HepG2 (cell line): ENCODE data around the gene ZNF174. TPM values are rescaled to one million over a fixed set of nuclear protein-coding genes. Genes with fewer than 3 reads are reported as not detected.

Experiments
- LRRFIP1 ChIP-seq: sonication (generic); formaldehyde crosslinking; conservative IDR thresholded peaks from 2 replicates; pipeline ENCODE4 v1.4.0; 2020; ENCODE audit warnings: missing genetic modification reagents
- MYC ChIP-seq: sonication (generic); formaldehyde crosslinking; IDR thresholded peaks from 2 replicates; pipeline ENCODE4 v1.9.0; 2021; ENCODE audit warnings: missing genetic modification reagents, borderline replicate concordance
- NBN ChIP-seq: fragments of 450-650 bp; conservative IDR thresholded peaks from 2 replicates; pipeline ENCODE4 v1.6.1; 2017
- NKX3-1 ChIP-seq: sonication (generic); formaldehyde crosslinking; IDR thresholded peaks from 2 replicates; pipeline ENCODE4 v1.5.0; 2020; ENCODE audit warnings: missing genetic modification reagents
- NR1H2 ChIP-seq: sonication (generic); formaldehyde crosslinking; IDR thresholded peaks from 2 replicates; pipeline ENCODE4 v1.8.1; 2022; ENCODE audit warnings: low read depth, missing genetic modification reagents, borderline replicate concordance
- ONECUT2 ChIP-seq: sonication (generic); formaldehyde crosslinking; IDR thresholded peaks from 2 replicates; pipeline ENCODE4 v1.4.0; 2020; ENCODE audit warnings: missing genetic modification reagents
- ZNF318 ChIP-seq: sonication (generic); formaldehyde crosslinking; IDR thresholded peaks from 2 replicates; pipeline ENCODE4 v1.4.0; 2020; ENCODE audit warnings: mild to moderate bottlenecking, missing genetic modification reagents
- polyA plus RNA-seq, 8 experiments: library from polyadenylated mRNA; depleted of rRNA in 3 of 8; stranded (reverse) in 7 of 8; unstranded in 1 of 8; fragments of >200 nt; fragmentation: Illumina TruSeq in 4 of 8; extraction: Trizol in 4 of 8; gene quantifications; 2 replicates each; pipeline versions ENCODE4 v1.2.1 to v1.2.3, GENCODE V29; 2011 to 2016; ENCODE audit warnings: low read depth in 4 of 8, missing spikeins in 1 of 8, mixed read lengths in 1 of 8; ENCODE audit not compliant: insufficient read depth in 1 of 8
- total RNA-seq, 5 experiments: library from RNA; depleted of rRNA; stranded (reverse); fragments of >200 nt; fragmentation: Illumina TruSeq; extraction: Trizol; gene quantifications; 2 replicates each; pipeline ENCODE4 v1.2.3, GENCODE V29; 2016; ENCODE audit warnings: low read depth in 1 of 5
- TF ChIP-seq, protein P1 (sequence below): sonication (generic); formaldehyde crosslinking; IDR thresholded peaks from 2 replicates; pipeline ENCODE4 v1.4.0; 2020; ENCODE audit warnings: missing genetic modification reagents
- TF ChIP-seq, protein P2 (sequence below): sonication (generic); formaldehyde crosslinking; IDR thresholded peaks from 2 replicates; pipeline ENCODE4 v1.5.0; 2020; ENCODE audit warnings: missing genetic modification reagents
- TF ChIP-seq, protein P3 (sequence below): sonication (generic); formaldehyde crosslinking; IDR thresholded peaks from 2 replicates; pipeline ENCODE4 v1.5.0; 2020; ENCODE audit warnings: mild to moderate bottlenecking, missing genetic modification reagents, moderate library complexity

Gene ZNF174
- total and polyA plus RNA-seq, 2 of the 13 experiments (the other 11 are each of a cell fraction or from before 2014, with no cell fraction given) = 8.3 to 10.6 TPM

- TF ChIP-seq, protein P1, sequence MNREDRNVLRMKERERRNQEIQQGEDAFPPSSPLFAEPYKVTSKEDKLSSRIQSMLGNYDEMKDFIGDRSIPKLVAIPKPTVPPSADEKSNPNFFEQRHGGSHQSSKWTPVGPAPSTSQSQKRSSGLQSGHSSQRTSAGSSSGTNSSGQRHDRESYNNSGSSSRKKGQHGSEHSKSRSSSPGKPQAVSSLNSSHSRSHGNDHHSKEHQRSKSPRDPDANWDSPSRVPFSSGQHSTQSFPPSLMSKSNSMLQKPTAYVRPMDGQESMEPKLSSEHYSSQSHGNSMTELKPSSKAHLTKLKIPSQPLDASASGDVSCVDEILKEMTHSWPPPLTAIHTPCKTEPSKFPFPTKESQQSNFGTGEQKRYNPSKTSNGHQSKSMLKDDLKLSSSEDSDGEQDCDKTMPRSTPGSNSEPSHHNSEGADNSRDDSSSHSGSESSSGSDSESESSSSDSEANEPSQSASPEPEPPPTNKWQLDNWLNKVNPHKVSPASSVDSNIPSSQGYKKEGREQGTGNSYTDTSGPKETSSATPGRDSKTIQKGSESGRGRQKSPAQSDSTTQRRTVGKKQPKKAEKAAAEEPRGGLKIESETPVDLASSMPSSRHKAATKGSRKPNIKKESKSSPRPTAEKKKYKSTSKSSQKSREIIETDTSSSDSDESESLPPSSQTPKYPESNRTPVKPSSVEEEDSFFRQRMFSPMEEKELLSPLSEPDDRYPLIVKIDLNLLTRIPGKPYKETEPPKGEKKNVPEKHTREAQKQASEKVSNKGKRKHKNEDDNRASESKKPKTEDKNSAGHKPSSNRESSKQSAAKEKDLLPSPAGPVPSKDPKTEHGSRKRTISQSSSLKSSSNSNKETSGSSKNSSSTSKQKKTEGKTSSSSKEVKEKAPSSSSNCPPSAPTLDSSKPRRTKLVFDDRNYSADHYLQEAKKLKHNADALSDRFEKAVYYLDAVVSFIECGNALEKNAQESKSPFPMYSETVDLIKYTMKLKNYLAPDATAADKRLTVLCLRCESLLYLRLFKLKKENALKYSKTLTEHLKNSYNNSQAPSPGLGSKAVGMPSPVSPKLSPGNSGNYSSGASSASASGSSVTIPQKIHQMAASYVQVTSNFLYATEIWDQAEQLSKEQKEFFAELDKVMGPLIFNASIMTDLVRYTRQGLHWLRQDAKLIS (CRISPR knock-in tag) = no peak
- TF ChIP-seq ZNF318 (CRISPR knock-in tag) = no peak
- TF ChIP-seq MYC (CRISPR knock-in tag) = peak; percentile 58; the same call in 1 of the 2 replicates
- TF ChIP-seq, protein P2, sequence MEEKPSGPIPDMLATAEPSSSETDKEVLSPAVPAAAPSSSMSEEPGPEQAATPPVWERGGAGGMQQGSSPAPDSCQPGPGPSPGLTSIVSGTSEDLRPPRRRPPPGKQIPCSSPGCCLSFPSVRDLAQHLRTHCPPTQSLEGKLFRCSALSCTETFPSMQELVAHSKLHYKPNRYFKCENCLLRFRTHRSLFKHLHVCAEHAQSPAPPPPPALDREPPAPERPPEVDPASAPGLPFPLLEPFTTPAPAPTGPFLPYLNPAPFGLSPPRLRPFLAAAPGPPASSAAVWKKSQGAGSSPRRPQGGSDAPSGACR = no peak
- no peak for TF ChIP-seq NR1H2 (CRISPR knock-in tag)
- no peak for TF ChIP-seq LRRFIP1 (CRISPR knock-in tag)
- TF ChIP-seq, protein P3, sequence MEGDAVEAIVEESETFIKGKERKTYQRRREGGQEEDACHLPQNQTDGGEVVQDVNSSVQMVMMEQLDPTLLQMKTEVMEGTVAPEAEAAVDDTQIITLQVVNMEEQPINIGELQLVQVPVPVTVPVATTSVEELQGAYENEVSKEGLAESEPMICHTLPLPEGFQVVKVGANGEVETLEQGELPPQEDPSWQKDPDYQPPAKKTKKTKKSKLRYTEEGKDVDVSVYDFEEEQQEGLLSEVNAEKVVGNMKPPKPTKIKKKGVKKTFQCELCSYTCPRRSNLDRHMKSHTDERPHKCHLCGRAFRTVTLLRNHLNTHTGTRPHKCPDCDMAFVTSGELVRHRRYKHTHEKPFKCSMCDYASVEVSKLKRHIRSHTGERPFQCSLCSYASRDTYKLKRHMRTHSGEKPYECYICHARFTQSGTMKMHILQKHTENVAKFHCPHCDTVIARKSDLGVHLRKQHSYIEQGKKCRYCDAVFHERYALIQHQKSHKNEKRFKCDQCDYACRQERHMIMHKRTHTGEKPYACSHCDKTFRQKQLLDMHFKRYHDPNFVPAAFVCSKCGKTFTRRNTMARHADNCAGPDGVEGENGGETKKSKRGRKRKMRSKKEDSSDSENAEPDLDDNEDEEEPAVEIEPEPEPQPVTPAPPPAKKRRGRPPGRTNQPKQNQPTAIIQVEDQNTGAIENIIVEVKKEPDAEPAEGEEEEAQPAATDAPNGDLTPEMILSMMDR (CRISPR knock-in tag) = no peak
- TF ChIP-seq NKX3-1 = no peak
- TF ChIP-seq ONECUT2 (CRISPR knock-in tag) = no peak
- no peak for TF ChIP-seq NBN
Observed at GRCh38 chr16:3364774-3365427, 36.1 kb upstream of the ZNF174 start (continued).
